ENCODE data around the gene SERINC5. TPM values are rescaled to one million over a fixed set of nuclear protein-coding genes. Genes with fewer than 3 reads are reported as not detected.

Gene SERINC5
- total RNA-seq, 4 donors from 2014 or later: 6.5 to 9.3 (median 8.8) TPM

- H3K4me3 ChIP-seq: no peak overlapping the region
- H3K27me3 ChIP-seq: no peaks in the 10 kb centered on the region
- ATAC-seq: no peak
- 72 to 80% methylated on average over 4 of the region's 4 CpGs for WGBS, 2 donors (ENCODE audit: low coverage in 1 of 2)
- no peaks in the 10 kb centered on the region for H3K9me3 ChIP-seq
- no peak overlapping the region for H3K27ac ChIP-seq
- H3K4me1 ChIP-seq: peaks cover 0 to 25% (median 0%) of the 10 kb centered on the region in 3 donors
- no peaks in the 10 kb centered on the region for H3K36me3 ChIP-seq
- no peak for TF ChIP-seq POLR2A (IDR thresholded peaks at IDR 0.05)
- TF ChIP-seq CTCF (IDR thresholded peaks at IDR 0.05): no peak
- no peak for TF ChIP-seq EP300 (IDR thresholded peaks at IDR 0.05)
- no peak for TF ChIP-seq POLR2AphosphoS5 (IDR thresholded peaks at IDR 0.05)
Observed at GRCh38 chr5:80215523-80215922, 40.3 kb downstream of the SERINC5 start.

GRCh38 chr5:80213466-80213865, 42.4 kb downstream of the SERINC5 start:
- H3K4me1 ChIP-seq: peaks cover 0 to 24% (median 0%) of the 10 kb centered on the region in 3 donors
- H3K27me3 ChIP-seq: no peaks in the 10 kb centered on the region
- H3K36me3 ChIP-seq: no peaks in the 10 kb centered on the region
- no peak overlapping the region for H3K27ac ChIP-seq
- TF ChIP-seq POLR2AphosphoS5 (IDR thresholded peaks at IDR 0.05): no peak
- TF ChIP-seq POLR2A (IDR thresholded peaks at IDR 0.05): no peak
- no peak for TF ChIP-seq CTCF (IDR thresholded peaks at IDR 0.05)
- TF ChIP-seq EP300 (IDR thresholded peaks at IDR 0.05): no peak
- no peak for ATAC-seq
- no peaks in the 10 kb centered on the region for H3K9me3 ChIP-seq
- no peak overlapping the region for H3K4me3 ChIP-seq
- WGBS, 2 donors (ENCODE audit: low coverage in 1 of 2): 78 to 83% methylated on average over 3 of the region's 3 CpGs

GRCh38 chr5:80212171-80212667, 43.6 kb downstream of the SERINC5 start:
- H3K9me3 ChIP-seq: no peaks in the 10 kb centered on the region
- no peaks in the 10 kb centered on the region for H3K27me3 ChIP-seq
- no peak overlapping the region for H3K27ac ChIP-seq
- H3K4me1 ChIP-seq: peaks cover 0 to 18% (median 0%) of the 10 kb centered on the region in 3 donors
- 65 to 75% methylated on average over 2 of the region's 2 CpGs for WGBS, 2 donors (ENCODE audit: low coverage in 1 of 2)
- no peaks in the 10 kb centered on the region for H3K36me3 ChIP-seq
- ATAC-seq: no peak
- no peak overlapping the region for H3K4me3 ChIP-seq
- no peak for TF ChIP-seq EP300 (IDR thresholded peaks at IDR 0.05)
- no peak for TF ChIP-seq CTCF (IDR thresholded peaks at IDR 0.05)
- TF ChIP-seq POLR2AphosphoS5 (IDR thresholded peaks at IDR 0.05): no peak
- no peak for TF ChIP-seq POLR2A (IDR thresholded peaks at IDR 0.05)

- H3K4me1 ChIP-seq: peaks cover 0 to 9% (median 0%) of the 10 kb centered on the region in 3 donors
- H3K9me3 ChIP-seq: no peaks in the 10 kb centered on the region
- no peaks in the 10 kb centered on the region for H3K27me3 ChIP-seq
- no peak for ATAC-seq
- WGBS, 2 donors (ENCODE audit: low coverage in 1 of 2): 76 to 100% methylated on average over 1 to 3 of the region's 4 CpGs
- no peaks in the 10 kb centered on the region for H3K36me3 ChIP-seq
- no peak for TF ChIP-seq EP300 (IDR thresholded peaks at IDR 0.05)
- no peak for TF ChIP-seq POLR2A (IDR thresholded peaks at IDR 0.05)
- no peak for TF ChIP-seq POLR2AphosphoS5 (IDR thresholded peaks at IDR 0.05)
- no peak for TF ChIP-seq CTCF (IDR thresholded peaks at IDR 0.05)
- no peak overlapping the region for H3K27ac ChIP-seq
- no peak overlapping the region for H3K4me3 ChIP-seq
Observed at GRCh38 chr5:80211327-80211726, 44.5 kb downstream of the SERINC5 start.

- WGBS, 2 donors (ENCODE audit: low coverage in 1 of 2): 87 to 90% methylated on average over 2 to 6 of the region's 6 CpGs
- Histone ChIP-seq H3K4me3 (no peak overlapping the region), H3K9me3 (no peaks in the 10 kb centered on the region), H3K4me1 (peaks cover 0 to 4% (median 0%) of the 10 kb centered on the region in 3 donors), H3K27me3 (no peaks in the 10 kb centered on the region), H3K36me3 (no peaks in the 10 kb centered on the region), H3K27ac (no peak overlapping the region)
- ATAC-seq: no peak
- no peak for TF ChIP-seq EP300 (IDR thresholded peaks at IDR 0.05)
- TF ChIP-seq POLR2AphosphoS5 (IDR thresholded peaks at IDR 0.05): no peak
- TF ChIP-seq POLR2A (IDR thresholded peaks at IDR 0.05): no peak
- no peak for TF ChIP-seq CTCF (IDR thresholded peaks at IDR 0.05)
Observed at GRCh38 chr5:80210014-80210413, 45.8 kb downstream of the SERINC5 start.

All from gastroesophageal sphincter (tissue), 4 donors.